HG03571 (cell line): Measurements from ENCODE around the gene IFI27L2.

Source experiments
- ATAC-seq: cut with Tn5 transposase; IDR thresholded peaks from one replicate; pipeline ENCODE4 v1.9.1; 2021; ENCODE audit not compliant: unreplicated experiment

The IFI27L2 gene

GRCh38 chr14:94124582-94125377 is 4.6 kb downstream of the IFI27L2 start:
- no peak for ATAC-seq

GRCh38 chr14:94123868-94124267 is 5.5 kb downstream of the IFI27L2 start:
- ATAC-seq: no peak

DNA sequence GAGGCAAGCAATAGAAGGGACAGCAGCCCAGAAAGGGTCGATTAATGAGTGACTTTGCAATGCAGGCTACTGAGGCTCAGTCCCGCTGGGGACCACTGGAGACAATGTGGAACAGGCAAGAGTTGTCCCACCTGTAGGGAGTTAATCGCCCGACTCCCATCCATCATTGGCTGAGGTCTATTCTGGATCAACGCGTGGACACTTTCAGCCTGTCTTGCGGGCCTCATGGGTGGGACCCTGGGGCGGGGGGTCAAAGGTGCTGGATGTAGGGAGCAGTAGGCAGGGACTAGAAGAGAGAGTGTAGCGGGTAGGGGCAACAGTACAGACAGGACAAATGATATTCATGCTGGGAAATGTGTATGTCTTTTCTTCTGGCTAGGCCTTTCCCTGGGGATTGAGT is 6.1 kb downstream of the IFI27L2 start:
- no peak for ATAC-seq

DNA sequence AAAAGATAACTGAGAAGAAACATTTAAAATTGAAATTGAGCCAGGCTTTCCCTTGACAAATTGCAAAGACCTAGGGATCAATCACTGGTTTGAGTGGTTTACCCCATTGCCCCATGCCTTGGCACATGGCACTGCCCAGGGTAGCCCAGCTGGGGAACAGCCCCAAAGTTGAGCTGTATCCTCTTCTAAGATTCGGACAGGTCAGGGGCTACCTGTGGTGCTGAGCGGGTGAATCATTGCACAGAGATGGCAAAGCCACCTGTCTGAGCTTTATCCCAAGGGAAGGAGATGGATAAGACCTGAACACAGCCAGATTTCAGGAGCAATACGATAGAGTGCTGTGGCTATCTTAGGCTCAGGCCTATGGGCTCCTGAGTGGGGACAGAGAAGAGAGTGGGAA is 7.0 kb downstream of the IFI27L2 start:
- ATAC-seq: no peak

DNA sequence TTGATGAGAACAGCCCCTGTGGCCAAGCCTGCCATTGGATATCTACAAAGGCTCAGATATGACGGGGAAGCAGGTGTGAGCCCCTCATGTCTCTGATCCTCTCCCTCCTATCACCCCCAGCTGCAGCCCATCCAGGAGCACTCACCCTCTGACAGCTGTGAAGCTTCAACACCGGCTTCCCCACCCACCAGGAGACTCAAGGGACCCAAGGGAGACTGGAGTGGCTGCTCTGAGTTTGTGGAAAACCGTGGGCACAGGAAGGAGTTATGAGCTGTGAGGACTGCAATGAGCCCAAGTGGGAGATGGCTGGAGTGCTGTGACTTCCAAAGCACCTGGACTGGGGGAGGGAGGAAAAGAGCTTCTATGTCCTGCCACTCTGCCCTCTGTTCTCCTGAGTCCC is 7.9 kb downstream of the IFI27L2 start:
- no peak for ATAC-seq

DNA sequence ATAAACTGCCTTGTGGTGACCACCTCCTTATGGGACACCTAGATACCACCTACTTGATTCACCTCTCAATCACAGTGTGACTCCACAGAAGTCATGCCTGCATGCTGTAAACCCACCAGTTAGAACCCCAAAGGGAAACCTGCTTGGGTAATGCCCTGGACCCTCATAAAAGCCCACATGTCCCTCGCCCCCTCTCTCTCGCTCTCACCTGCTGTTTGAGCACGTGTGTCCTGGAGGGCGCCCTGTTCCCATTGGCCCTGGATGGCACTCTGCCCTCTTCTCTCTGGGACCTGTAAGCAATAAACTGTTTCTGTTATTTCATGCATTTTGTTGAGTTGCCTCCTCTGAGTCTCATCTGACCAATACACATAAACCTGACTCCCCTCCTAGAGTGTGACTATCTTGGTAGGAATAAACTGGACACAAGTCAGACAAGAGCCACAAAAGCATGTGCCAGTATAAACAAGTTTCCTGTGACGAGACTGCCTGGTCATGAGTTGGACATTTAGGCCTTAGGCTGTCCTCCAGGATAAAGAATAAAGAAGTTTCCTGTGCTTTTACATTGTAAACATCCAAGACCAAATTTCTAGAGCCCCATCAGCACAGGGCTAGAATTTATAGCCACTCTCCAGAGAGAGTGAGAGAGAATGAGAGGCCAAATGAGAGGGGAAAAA is 8.6 kb downstream of the IFI27L2 start:
- ATAC-seq: no peak

DNA sequence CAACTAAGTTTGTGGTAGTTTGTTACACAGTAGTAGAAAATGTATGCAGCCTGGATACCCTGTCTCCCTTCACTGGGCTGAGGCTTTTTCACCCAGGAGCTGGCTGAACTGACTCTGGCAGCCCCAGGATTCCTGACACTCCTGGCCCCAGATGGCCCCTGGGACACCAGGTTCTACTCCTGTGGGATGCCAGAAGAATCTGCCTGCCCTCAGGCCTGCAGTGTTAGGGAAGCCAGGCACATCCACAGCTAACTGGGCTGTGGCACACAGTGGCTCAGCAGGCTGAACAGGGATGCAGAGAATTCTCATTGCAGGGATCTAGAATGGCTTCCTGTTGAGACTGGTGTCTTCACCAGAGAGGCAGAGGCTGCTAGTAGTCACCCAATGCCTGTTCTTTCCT is 10.3 kb downstream of the IFI27L2 start:
- ATAC-seq: no peak

- ATAC-seq: no peak
Measured at GRCh38 chr14:94117856-94118255, 11.5 kb downstream of the IFI27L2 start.

- ATAC-seq: no peak
Measured at GRCh38 chr14:94116701-94117100, 12.7 kb downstream of the IFI27L2 start.

DNA sequence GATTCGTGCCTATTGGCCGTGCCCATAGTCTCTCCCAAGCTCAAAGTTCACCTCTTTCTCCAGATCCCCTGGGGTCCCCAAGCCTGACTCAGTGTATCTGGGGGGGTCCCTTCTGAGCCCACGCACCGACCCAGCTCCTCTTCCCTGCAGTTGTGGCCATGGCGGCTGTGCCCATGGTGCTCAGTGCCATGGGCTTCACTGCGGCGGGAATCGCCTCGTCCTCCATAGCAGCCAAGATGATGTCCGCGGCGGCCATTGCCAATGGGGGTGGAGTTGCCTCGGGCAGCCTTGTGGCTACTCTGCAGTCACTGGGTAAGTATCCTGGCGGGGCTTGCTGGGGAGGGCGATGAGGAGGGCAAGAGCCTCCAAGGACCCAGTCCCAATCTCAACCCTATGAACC is 13.8 kb downstream of the IFI27L2 start:
- ATAC-seq: no peak

- no peak for ATAC-seq
Measured at GRCh38 chr14:94115058-94115591, 14.3 kb downstream of the IFI27L2 start.

DNA sequence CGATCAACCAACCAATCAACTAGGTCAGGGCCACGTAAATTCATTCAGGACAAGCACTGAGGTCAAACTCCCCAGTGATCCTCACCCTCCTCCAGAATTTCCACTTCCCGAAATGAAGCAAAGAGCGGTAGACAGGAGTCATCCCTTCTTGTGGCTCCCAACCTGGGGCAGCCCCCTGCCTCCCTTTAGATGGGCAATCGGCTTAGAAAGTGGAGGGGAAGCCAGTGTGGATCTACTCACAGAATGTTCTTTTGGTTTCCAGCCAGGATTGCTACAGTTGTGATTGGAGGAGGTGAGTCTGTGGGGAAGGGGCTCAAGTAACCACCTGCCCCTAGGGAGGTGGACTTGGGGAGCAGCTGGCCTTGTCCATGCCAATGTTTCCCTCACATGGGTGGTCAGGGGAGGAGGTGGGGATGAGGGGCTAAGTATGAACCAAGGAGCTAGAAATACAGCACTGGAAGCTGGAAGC is 14.8 kb downstream of the IFI27L2 start:
- ATAC-seq: no peak

DNA sequence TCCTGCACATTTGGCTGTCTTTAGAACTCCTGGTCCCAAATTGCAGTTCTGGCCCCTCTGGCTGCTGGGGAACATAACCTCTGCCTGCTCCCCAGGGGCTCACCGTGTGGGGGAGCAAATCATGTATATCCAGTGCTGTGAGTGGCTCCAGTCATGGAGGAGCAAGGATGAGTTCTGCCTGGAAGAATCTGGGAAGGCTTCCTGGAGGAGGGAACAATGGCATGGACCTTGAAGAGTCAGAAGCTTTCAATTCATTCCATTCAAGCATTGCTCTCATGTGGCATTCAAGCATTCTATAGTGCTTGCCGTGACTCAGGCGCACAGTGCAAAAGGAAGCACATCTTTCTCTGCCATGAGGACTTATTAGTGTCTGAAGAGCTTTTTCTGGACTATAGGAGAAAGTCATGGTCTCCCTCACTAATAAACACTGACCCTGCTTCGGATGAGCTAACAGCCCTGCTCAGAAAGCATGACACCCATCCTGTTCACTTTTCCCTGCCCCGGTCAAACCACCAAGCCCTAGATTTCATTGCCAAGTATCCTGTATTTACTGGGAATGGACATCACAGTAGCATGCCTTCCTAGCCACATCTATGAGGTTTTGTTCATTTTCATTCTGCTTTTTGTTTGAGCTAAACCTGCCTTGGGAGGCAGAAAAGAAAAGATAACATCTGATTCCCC is 15.4 kb downstream of the IFI27L2 start:
- ATAC-seq: no peak

- ATAC-seq: no peak
Measured at GRCh38 chr14:94113490-94113889, 15.9 kb downstream of the IFI27L2 start.

GRCh38 chr14:94113073-94113472 is 16.3 kb downstream of the IFI27L2 start:
- ATAC-seq: no peak

GRCh38 chr14:94112513-94113063 is 16.8 kb downstream of the IFI27L2 start:
- no peak for ATAC-seq

GRCh38 chr14:94111276-94112095 is 17.9 kb downstream of the IFI27L2 start:
- ATAC-seq: no peak

DNA sequence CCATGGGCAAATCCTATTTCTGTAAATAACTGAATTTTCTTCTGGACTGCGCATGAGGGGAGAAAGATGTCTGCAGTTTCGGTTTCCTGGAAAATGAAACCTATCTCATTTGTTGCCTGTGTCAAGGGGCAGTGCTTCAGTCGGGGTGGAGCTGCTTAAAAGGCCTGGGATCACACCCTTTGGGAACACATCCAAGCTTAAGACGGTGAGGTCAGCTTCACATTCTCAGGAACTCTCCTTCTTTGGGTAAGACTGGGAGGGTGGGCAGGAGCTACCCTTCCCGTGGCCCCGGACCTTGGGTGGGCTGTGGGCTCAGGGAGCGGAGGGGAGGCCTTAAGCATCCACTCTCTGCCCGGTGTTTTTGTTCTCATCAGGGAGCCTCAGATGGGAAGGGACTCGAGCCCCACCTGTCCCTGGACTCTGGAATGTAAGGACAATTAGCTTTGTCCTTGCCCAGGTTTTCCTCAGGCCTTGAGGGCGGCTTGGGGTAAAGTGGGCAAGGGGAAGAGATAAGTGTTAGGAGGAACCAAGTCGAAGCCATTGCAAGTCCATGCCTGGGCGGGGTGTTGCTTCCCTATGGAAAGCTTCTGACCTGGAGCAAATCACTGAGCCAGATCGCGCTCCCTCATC is 18.7 kb downstream of the IFI27L2 start, which contains the start of gene IFI27:
Gene IFI27, plus strand, starts transcription at position 185 of the 630 bp plus-strand sequence.
- no peak for ATAC-seq

GRCh38 chr14:94109915-94110250 is 19.5 kb downstream of the IFI27L2 start:
- ATAC-seq: no peak

GRCh38 chr14:94104731-94105130 is 24.7 kb downstream of the IFI27L2 start:
- ATAC-seq: no peak
